HCEC 1CT (cell line): Measurements from ENCODE around the gene SLC26A11.
A peak's percentile ranks its signal among the peaks of the same experiment; 100 is the strongest.
"Not testable (repeated sequence)": the region's sequence is repeated elsewhere in the genome, so short reads cannot be mapped to it uniquely, and the experiment has no call there.

Experiments
- DNase-seq: peaks from one replicate; pipeline ENCODE4 v3.0.0-alpha.2; 2017

Gene SLC26A11

DNA sequence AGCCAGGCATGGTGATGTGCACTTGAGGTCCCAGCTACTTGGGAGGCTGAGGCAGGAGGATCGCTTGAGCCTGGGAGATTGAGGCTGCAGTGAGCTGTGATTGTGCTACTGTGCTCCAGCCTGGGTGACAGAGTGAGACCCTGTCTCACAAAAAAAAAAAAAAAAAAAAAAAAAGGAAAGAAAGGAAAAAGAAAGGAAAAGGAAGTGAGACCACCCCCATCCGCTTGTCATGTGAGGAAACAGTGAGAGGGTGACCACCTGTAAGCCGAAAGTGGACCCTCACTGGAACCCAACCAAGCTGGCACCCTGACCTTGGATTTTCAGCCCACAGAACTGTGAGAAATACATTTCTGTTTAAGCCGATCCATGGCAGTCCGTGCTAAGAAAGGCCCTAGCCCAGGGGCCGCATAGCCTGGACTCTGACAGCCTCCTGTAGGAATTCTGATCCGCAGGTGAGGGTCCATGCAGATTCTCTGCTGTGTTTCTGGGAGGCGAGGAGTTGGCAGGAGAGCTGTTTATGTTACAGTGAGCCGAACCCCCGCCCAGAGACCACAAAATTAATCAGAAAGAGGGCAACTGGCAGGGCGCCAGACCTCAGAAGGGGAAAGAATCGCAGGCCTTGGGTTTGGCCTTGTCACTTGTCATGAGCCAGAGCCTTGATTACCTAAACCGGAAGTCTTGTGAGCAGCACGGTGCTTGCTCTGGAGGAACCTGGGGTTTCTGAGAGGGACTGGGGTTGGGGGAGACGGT lies 1.0 kb upstream of the SLC26A11 start:
- DNase-seq = peak; percentile 69

DNA sequence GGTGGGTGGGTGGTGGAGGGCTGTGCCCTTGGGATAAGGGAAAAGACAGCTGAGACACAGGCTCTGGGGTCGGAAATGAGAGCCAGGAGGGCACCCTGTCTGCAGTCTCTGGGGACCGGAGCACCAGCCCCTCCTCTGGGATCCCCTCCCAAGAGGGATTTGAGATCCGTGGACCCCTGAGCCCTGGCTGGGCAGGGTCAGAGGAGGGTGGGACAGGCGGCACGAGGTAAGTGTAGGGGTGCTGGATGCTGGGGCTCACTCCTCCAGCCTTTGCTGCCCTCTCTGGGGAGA lies 519 bp upstream of the SLC26A11 start:
- no peak for DNase-seq

DNA sequence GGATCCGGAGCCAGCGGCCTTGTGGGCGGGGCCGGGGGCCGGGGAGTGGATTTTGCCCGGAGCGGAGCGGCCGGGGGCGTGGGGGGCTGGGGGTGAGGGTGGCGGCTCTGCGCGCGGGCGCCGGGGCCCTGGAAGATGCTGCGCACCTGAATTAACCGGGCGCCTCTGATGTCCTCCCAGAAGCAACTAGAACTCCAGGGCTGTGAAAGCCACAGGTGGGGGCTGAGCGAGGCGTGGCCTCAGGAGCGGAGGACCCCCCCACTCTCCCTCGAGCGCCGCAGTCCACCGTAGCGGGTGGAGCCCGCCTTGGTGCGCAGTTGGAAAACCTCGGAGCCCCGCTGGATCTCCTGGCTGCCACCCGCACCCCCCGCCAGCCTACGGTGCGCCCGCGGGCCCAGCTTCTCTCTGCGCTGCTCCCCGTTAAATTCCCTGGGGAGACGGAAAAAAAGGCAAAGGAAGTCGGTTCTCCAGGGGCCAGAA lies 549 bp downstream of the SLC26A11 start:
- DNase-seq = no peak

DNA sequence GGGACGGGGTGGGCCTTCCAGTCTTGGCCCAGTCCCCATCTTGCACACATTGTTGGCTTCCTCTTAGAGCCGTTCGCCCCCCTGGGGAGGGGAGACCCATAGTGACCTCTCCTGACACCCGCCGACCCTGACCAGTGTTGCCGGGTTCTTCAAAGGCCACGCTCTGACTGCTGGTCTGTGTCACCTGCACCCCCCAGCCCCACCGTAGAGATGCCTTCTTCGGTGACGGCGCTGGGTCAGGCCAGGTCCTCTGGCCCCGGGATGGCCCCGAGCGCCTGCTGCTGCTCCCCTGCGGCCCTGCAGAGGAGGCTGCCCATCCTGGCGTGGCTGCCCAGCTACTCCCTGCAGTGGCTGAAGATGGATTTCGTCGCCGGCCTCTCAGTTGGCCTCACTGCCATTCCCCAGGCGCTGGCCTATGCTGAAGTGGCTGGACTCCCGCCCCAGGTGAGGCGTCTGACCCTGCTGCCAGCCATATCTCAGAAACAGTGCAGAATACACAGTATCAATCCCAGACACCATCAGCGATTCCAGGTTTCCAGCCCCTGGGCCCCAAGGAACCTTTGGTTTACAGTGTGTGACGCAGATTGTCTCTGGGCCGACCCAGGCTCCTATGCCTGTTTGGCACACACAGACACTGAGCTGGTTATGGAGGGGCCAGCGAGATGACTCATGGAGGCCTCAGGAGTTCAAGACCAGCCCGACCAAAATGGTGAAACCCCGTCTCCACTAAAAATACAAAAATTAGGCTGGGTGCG lies 1.3 kb downstream of the SLC26A11 start:
- no peak for DNase-seq

DNA sequence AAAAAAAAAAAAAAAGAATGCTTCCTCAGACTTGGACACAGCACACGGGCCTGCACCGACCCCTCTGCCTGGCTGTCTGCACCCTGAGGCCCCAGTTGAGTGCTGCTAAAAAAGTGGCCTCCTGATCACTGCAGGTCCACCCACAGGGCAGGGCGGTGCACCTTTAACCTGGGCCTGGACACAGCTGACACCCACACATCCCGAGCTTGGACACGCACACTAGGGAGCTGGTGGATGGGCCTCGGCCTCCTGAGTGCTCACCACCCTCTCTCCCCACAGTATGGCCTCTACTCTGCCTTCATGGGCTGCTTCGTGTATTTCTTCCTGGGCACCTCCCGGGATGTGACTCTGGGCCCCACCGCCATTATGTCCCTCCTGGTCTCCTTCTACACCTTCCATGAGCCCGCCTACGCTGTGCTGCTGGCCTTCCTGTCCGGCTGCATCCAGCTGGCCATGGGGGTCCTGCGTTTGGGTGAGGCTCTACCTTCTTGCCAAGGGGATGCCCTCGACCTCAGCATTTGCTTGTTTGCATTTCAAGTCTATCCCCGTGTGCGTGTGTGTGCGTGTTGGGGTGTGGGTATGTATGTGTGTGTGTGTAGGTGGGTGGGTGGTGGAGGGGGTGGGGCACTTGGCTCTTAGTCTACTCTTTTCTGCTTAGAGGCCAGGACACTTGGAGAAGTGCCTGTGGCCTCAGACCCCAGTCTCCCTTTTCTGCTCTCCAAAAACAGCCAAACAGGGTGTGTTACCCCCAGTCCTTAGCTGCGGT lies 2.3 kb downstream of the SLC26A11 start:
- no peak for DNase-seq

DNA sequence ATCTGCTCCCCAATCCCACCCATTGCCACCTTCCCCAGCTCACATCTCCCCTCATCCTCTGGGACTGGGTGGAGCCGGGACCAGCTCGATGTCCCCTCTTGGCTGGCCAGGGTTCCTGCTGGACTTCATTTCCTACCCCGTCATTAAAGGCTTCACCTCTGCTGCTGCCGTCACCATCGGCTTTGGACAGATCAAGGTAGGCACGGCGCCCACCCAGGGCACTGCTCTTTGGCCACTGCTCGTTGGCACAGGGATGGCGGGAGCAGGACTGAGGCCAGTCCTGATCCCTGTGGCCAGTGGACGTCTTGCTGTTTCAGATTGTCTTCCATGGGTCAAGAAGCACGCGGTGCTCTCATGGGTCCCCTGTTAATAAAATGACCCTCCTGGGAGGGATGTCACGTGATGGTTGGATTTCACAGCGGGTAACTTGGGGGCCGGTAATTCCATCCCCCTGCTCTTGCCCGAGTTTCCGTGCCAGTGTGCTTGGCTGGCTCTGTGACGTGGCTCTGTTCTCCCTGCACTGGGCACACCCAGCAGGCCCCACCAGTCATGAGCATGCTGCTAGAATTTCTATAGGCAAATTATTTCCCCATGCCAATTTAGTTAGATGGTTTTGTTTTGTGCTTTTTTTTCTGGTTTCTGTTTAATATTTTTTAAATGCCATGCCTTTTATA lies 3.1 kb downstream of the SLC26A11 start:
- DNase-seq = no peak

DNA sequence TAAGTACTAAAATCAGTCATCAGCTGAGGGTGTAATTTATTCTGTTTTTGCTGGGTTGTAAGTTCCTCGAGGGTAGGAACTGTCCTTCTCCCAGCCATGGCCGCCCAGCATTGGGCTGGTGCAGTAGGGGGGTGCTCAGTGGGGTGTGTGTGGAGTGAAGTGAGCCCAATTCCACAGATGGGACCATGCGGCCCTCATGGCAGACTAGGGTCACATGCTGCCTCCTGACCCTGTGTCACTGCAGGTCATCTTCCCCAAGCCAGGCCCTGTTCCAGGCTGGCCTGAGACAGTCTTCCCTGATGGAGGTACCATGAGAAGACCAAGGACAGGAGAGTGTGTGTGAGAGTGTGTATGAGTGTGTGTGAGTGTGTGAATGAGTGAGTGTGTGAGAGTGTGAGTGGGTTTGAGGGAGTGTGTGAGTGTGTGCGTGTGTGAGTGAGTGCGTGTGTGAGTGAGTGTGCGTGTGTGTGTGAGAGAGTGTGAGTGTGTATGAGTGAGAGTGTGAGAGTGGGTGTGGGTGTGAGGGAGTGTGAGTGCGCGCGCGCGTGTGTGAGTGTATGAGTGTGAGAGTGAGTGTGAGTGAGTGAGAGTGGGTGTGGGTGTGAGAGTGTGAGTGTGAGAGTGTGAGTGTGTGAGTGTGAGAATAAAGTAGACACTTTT lies 3.7 kb downstream of the SLC26A11 start:
- no peak for DNase-seq

DNA sequence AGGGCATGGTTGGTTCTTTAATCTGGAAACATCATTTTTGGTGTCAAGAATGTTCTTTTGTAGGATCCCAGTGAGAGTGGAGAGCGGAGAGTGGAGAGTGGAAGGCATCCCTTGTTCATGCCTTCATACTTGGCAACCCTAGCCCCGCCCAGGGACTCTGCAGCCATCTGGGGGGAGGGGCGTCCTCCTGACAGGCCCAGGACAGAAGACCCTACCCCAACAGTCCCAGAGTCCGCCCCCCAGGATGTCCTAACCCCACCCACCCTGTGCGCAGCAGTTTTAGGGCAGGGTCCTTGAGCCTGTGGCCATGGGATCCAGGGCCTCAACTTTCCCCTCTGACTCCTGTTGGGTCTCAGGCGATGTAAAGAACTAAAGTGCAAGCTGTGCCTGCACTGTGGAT lies 4.5 kb downstream of the SLC26A11 start:
- DNase-seq = no peak

DNA sequence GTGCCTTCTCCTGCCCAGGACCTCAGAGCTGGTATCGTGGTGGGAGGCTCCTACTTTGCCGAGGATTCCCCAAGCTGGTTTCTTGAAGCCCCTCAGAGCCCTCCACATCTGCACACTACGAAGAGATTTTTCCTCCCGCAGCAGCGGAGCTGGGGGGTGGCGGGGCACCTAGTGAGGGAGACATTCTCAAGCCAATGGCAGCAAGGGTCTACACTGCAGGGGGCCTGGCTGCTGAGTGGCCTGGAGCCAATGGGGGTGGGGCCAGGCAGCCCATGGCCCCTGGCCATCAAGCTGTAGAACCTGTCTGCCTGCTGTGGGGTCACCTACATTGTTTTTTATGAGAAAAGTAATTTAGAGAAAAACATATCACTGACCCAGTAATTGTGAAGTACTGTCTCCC lies 5.0 kb downstream of the SLC26A11 start:
- no peak for DNase-seq

DNA sequence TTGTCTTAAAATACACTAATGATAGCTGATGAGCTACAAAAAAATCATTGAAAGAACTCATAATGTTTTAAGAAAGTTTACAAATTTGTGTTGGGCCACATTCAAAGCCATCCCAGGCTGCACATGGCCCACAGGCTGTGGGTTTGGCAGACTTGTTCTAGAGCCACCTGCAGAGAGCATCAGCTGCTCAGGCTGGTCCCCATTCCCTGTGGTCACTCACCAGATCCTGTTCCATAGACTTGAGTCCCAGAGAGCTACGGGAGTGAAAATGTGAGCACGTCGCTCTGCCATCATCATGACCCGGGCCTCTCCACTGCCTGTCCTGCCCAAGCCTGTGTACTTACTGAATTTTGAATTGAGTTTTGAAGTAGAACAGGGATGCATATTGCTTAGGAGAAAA lies 6.9 kb downstream of the SLC26A11 start:
- DNase-seq = no peak

DNA sequence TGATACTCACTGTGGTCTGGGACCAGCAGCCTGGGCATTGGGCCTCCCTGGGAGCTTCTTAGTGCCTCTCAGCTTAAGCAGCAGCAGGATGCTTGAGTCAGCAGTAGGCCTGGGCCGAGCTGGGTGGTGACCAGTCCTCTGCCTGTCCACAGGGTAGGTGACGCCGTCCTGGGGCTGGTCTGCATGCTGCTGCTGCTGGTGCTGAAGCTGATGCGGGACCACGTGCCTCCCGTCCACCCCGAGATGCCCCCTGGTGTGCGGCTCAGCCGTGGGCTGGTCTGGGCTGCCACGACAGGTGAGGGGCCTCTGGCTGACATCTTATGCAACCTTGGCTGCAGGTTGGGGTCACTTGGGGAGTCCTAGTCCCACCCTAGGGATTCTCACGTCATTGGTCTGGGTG lies 7.4 kb downstream of the SLC26A11 start:
- DNase-seq = no peak

DNA sequence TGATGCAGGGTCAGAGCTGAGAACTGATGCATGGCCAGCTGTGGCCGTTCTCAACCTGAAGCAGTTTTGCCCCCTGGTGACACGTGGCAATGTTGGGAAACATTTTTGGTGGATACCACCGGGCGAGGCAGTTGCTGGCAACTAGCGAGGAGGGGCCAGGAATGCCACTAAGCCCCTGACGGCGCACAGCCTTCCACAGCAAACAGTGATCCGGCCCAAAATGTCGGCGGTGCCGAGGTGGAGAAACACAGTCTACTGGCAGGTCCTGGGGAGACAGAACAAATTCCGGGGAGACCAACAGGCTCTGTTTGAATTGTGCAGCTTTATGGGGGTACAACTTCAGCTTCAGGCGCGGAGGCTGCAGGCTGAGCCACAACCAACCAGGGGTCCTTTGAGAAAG lies 8.2 kb downstream of the SLC26A11 start:
- DNase-seq = no peak

DNA sequence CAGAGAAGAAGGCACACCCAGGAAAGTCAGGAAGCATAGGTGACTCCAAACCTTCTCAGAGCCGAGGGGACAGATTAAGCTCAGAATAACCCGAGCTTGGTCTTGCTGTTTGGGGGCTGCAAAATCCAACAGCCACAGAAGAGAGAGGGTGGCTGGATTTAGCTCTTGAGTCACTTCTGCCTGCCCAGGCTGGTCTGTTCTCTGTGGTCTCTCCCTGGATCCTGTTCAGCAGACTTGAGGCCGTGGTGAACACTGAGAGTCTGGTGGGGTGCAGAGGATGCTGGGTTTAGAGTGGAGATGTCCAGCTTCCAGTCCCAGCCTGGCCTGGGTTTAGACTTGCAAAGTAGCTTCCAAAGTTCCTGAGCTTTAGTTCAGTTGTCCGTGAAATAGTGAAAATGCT lies 8.8 kb downstream of the SLC26A11 start:
- no peak for DNase-seq

DNA sequence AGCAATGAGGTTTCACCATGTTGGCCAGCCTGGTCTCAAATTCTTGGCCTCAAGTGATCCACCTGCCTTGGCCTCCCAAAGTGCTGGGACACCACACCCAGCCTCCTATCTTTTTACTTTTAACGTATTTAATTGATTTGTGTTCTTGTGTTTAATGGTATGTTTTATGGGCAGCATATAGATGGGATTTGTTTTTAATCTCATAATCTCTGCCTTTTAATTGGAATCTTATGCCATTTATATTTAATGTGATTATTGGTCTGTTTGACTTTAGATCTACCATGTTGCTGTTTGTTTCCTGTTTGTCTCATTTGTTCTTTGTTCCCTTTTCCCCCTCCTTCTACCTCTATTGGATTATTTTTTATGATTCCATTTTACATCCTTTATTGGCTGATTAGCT lies 12.2 kb downstream of the SLC26A11 start:
- no peak for DNase-seq

DNA sequence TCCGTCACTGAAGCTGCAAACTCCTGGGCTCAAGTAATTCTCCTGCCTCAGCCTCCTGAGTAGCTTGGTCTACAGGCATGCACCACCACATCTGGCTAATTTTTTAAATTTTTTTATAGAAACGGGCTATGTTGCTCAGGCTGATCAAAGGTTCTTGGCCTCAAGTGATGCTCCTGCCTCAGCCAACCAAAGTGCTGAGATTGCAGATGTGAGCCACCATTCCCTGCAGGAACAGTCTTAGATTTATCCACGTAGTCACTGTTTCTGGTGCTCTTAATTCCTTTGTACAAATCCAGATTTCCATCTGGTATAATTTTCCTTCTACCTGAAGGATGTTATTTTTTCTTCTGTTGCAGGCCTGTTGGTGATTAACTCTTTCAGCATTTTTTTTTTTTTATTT lies 13.0 kb downstream of the SLC26A11 start:
- DNase-seq = no peak

DNA sequence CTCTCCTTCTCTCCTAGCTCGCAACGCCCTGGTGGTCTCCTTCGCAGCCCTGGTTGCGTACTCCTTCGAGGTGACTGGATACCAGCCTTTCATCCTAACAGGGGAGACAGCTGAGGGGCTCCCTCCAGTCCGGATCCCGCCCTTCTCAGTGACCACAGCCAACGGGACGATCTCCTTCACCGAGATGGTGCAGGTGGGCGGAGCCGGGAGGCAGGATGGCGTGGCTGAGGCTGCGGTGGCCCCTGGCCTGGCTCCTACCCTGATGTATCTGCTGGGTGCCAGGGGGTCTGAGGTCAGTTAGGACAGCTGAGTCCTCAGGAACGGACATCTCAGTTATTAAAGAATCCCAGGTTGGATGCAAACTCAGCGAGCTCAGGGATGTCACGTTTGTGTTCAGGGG lies 16.7 kb downstream of the SLC26A11 start:
- no peak for DNase-seq

DNA sequence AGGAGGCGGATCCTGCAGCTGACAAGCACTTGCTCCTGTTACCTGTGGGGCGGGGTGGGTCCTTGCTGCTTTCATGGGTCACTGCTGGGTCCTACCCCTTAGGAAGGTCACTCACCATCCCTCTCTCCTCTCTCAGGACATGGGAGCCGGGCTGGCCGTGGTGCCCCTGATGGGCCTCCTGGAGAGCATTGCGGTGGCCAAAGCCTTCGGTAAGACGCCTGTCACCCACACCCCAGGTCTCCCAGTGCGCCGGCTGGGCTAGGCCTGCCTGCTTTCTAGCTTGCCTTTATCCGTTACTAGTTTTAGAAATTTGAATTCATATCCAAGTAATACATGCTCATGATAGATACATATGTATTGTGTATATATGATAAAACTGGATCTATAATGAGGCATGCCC lies 17.2 kb downstream of the SLC26A11 start:
- DNase-seq = no peak

DNA sequence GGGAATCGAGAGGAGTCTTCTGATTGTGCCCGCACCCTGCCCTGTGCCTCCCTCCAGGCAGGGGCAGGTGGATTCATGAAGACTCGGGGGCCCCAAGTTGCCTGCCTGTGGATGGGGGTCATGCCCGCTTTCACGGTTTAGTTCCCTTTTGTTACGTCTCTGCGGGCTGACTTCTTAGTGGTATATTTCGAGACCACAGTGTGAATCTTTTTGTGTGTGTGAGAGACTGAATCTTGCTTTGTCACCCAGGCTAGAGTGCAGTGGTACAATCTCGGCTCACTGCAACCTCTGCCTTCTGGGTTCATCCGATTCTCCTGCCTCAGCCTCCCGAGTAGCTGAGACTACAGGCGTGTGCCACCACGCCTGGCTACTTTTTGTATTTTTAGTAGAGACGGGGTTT lies 22.3 kb downstream of the SLC26A11 start:
- DNase-seq = no peak

DNA sequence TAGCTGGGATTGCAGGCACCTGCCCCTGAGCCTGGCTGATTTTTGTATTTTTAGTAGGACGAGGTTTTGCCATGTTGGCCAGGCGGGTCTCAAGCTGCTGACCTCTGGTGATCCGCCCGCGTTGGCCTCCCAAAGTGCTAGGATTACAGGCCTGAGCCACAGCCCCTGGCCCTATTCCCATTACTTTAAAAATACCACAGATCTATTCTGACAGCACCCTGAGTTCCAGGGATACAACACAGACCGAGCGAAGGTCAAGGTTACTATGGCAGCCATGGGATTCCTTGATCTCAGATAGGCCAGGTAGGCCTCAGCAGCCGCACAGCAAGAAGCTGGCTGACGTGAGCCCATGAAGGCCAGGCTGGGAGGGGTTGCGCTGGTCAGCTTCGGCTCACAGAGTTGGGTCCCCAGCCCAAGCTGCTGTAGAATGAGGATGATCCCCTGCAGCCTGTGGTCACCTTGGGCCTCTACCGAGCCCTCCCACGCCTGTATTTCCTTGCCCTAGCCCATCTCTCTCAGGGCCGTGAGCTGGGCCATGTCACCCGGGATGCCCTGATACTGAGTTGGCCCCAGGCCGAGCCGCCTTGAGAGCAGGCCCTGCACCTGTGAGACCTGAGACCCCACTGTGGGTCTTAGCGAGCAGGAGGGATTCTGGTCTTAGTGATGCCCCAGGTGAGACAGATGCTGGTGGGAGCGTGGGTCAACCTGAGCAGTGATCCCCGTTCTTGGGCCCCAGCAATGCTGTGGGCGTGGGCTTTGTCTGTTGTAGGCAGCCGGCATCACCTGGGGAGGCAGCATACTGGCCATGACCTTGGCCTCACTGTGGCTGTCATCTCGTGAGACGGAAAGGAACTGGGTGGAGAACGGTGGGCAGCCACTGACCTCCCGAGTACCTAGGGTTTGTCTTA lies 23.6 kb downstream of the SLC26A11 start:
- no peak for DNase-seq

DNA sequence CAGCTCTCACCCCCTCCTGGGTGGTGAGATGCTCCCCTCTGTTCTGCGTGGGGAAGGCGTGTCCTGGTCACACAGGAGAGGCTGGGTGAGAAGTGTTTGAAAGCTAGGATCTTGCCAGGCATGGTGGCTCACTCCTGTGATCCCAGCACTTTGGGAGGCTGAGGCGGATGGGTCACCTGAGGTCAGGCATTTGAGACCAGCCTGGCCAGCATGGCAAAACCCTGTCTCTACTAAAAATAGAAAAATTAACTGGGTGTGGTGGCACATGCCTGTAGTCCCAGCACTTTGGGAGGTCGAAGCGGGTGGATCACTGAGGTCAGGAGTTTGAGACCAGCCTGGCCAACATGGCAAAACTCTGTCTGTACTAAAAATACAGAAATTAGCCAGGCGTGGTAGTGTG lies 24.2 kb downstream of the SLC26A11 start:
- not testable (repeated sequence) for DNase-seq

DNA sequence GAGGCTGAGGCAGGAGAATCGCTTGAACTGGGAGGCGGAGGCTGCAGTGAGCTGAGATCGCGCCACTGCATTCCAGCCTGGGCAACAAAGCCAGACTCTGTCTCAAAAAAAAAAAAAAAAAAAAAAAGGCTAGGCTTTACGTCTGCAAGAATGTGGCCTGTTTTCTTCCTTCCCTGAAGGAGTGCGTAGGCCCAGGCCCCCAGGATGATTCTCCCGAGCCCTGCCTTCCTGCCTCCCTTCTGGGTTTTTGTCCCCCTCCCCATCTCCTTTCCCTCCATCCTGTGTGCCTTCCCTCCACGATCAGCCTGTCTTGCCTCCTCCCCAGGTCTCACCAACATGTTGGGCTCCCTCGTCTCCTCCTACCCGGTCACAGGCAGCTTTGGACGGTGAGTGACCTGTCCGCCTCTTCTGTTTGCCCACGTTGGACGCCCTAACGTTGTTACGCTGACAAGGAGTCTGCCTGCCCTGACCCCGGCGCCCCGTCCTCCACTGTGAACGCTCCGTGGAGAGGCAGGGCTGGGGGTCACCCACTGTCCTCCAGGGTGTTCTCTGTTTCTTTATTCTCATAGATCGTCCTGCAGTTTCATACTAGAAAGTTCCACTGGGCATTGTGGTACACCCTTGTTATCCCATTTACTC lies 24.8 kb downstream of the SLC26A11 start:
- DNase-seq = no peak
